Astrocyte (in vitro differentiated cells and primary cell): Measurements from ENCODE around the gene MDM2.

Source experiments
- CTCF ChIP-seq: IDR thresholded peaks from 2 replicates; pipeline ENCODE4 v1.5.1; 2011; ENCODE audit warnings: low read depth, mild to moderate bottlenecking, inconsistent platforms, low read length, moderate library complexity; ENCODE audit not compliant: insufficient read depth
- EZH2 ChIP-seq: IDR thresholded peaks from 2 replicates; pipeline ENCODE4 v1.6.1; 2012; ENCODE audit warnings: mild to moderate bottlenecking, low read length, inconsistent platforms; ENCODE audit not compliant: insufficient read depth

- no peak for TF ChIP-seq CTCF
- TF ChIP-seq EZH2 = no peak
These were observed 39.5 kb upstream of the MDM2 start for GRCh38 chr12:68768431-68768939.
